ENCODE measurements around the gene PRDM16. TPM values are rescaled to one million over a fixed set of nuclear protein-coding genes. Genes with fewer than 3 reads are reported as not detected.
A peak's percentile ranks its signal among the peaks of the same experiment; 100 is the strongest.

PRDM16 gene
- total RNA-seq, 1 experiment from 2014 or later: 0.69 TPM

DNA sequence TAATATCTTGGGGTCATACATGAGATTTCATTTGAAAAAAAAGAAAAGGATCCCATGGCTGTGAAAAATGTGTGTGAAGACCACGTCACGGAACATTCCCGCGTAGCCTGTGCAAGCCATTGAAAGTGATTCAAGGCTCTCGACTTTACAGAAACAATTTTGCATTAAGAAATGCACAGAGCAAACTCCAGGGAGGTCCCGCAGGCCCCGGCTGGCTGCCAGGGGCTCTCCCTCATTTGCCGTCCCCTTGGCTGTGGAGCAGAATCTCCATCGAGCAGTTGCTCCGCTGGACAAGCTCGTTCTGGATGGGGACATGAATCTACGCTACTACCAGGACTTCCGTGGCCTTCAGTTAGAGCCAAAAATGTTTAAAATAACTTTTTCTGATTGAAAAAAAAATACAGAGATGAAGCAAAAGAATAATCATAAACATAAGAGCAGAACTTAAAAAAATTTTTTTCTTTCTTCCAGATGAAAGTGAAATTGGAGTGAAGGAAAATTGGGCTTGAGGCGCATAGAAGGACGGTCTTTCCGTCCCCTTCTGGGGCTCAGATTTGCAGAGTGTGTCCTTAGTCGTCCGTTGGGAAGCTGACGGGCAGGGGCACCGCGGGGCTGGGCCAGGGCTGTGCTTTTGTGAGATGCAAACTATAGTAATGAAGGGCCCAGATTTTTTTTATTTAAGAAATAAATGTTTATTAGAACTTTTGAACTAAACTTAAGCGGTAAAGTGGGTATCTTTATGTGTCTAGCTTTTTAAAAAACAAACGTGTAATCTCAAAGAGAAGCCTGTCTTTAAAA lies 317.4 kb downstream of the PRDM16 start:
- no peak for DNase-seq
- Histone ChIP-seq H3K27me3 (ENCODE audit: control insufficient read depth, insufficient read depth, low read length) (no peaks in the 10 kb centered on the region; the same call in 1 of the 2 replicates), H3K4me3 (ENCODE audit: insufficient read depth, low read depth, low read length) (no peak overlapping the region), H3K36me3 (replicated peaks; ENCODE audit: control insufficient read depth, insufficient read depth, low read length) (no peaks in the 10 kb centered on the region)

DNA sequence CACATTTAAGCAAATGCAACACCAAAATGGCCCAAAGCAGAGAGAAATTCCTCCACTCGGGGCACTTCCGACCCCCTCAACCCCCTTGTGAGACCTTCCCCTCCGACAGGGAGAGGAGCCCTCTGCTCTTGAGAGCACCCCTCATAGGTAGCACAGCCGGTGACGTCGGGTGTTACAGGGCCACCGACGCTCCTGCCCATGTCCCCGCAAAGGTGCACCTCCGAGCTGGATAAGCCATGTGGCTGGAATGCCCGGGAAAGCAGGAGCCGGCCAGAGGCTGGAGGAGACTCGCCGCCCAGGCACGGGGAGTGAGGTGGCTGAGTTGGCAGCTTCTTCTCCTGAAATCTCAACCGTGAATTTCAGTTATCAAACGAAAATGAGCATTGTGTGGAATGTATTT lies 318.4 kb downstream of the PRDM16 start:
- H3K36me3 ChIP-seq (replicated peaks; ENCODE audit: control insufficient read depth, insufficient read depth, low read length): no peaks in the 10 kb centered on the region
- DNase-seq: no peak
- peaks cover 6% of the 10 kb centered on the region; the same call in 1 of the 2 replicates for H3K27me3 ChIP-seq (ENCODE audit: control insufficient read depth, insufficient read depth, low read length)
- H3K4me3 ChIP-seq (ENCODE audit: insufficient read depth, low read depth, low read length): no peak overlapping the region

DNA sequence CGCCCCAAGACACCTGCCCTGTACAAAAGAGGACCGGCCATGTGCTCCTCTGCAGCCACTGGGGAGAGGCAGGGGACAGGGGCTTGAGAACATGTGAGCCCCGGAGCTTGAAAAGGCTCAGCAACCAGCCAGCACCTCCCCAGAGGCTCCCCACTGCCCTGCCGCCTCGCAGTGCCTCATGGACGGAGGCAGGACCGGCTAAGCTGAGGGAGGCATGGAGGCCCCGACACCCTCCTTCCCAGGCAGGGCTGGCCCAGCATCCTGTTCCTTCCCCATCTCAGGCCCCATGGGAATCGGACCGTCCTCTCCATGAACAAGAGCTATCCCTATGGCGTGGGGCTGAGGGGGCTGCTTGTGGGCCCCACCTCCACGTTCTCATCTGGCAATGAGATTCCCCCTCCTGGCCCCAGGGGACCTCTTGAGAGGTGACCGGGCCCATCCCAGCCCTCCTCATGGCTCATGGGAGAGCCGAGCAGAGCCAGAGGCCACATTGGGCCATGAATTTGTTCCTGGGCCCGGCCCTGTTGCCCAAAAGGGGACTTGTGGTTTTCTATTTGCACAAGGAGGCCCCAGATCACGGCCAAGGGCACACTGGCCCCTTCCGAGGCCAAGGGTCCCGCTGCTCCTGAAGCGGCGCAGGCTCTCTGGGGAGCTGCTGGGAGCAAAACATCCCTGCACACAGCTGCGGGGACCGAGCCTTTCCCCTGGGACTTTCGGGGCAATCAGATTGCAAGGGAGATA lies 320.3 kb downstream of the PRDM16 start:
- Histone ChIP-seq H3K27me3 (ENCODE audit: control insufficient read depth, insufficient read depth, low read length) (peaks cover 17% of the 10 kb centered on the region; the same call in 1 of the 2 replicates), H3K4me3 (ENCODE audit: insufficient read depth, low read depth, low read length) (no peak overlapping the region), H3K36me3 (replicated peaks; ENCODE audit: control insufficient read depth, insufficient read depth, low read length) (no peaks in the 10 kb centered on the region)
- DNase-seq: no peak

DNA sequence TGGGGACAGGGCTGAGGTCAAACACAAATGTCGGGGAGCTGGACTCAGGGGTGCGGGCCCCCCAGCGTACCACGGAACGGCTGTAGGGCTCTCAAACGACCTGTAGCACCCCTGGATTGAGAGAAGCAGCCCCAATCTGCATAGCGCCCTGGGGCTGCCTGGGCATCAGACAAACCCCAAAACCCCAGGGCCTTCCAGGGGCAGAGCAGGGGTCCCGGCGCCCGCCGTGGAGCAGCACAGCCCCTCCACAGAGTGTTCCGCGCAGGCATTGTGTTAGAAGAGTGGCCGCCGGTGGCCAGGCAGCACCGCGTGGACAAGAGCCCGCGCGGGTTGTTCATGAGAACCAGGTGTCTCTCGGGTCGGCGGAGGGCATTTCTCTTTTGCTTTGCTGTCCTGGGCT lies 321.3 kb downstream of the PRDM16 start:
- Histone ChIP-seq H3K27me3 (ENCODE audit: control insufficient read depth, insufficient read depth, low read length) (peaks cover 17% of the 10 kb centered on the region; the same call in 1 of the 2 replicates), H3K4me3 (ENCODE audit: insufficient read depth, low read depth, low read length) (no peak overlapping the region), H3K36me3 (replicated peaks; ENCODE audit: control insufficient read depth, insufficient read depth, low read length) (no peaks in the 10 kb centered on the region)
- no peak for DNase-seq

DNA sequence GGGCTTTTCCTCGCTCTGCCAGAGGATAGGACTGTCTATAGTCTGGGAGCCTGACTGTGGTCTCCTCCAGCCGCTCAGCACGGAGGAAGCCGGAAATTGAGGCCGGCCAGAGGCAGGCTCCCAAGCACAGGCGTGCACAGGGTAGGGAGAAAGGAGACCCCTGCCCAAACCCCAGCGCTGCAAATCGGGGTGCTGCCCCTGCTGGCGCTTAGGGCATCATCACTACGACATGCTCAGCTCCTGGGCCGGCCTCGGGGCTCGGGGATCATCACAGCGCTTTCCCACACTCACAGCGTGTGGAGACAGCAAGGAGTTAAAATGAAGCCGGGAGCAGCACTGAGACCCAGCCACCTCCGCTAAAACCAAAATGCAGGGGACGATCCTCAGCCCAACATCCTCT lies 322.7 kb downstream of the PRDM16 start:
- Histone ChIP-seq H3K27me3 (ENCODE audit: control insufficient read depth, insufficient read depth, low read length) (peaks cover 17% of the 10 kb centered on the region; the same call in 1 of the 2 replicates), H3K4me3 (ENCODE audit: insufficient read depth, low read depth, low read length) (no peak overlapping the region), H3K36me3 (replicated peaks; ENCODE audit: control insufficient read depth, insufficient read depth, low read length) (no peaks in the 10 kb centered on the region)
- peak; percentile 85 for DNase-seq

DNA sequence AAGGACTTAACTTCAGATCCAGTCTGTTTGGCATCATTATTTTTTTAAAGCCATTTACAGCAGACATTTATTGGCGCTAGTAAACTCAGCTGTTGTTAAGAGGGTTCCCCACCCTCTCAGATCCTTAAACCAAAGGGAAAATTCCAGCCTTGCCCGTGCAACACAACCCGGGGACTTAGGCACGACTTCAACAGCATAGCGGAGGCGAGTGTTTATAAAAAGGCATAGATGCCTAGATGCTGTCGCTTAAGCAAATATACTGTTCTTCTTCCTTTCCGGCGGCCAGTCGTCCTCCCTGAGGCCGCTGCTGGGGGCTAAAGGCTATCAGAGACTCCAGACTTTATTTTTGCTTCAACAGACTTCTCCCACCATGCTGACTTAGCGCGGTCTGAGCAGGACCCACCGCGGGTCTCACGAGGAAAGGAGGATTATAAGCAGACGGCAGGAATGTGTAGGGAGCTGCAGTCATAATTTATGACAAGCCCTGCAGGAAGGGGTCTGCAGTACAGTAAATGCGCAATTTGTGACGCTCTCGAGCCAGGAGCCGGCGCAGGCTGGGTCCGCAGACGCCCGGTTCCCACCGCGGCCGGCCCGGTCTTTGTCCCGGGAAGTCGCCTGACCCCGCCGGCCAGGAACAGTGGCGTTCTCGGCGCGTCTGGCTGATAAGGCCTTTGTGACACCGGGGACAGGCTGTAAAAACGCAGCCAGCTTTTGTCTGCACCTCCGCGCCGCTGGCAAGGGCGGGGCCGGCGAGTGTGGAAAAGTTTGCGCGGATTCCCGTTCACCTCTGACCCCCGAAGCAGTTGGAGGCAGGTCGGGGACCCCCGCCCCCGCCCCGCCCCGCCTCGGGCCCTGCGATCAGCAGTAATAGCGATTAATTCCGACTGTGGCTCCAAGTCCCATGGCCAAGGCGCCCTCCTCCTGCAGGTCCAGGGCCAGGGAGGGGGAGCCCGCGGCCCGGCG lies 324.3 kb downstream of the PRDM16 start:
- Histone ChIP-seq H3K27me3 (ENCODE audit: control insufficient read depth, insufficient read depth, low read length) (peaks cover 17% of the 10 kb centered on the region; the same call in 1 of the 2 replicates), H3K4me3 (ENCODE audit: insufficient read depth, low read depth, low read length) (peak overlapping the region; percentile 28; the same call in 1 of the 2 replicates), H3K36me3 (replicated peaks; ENCODE audit: control insufficient read depth, insufficient read depth, low read length) (no peaks in the 10 kb centered on the region)
- DNase-seq: peak; percentile 89

DNA sequence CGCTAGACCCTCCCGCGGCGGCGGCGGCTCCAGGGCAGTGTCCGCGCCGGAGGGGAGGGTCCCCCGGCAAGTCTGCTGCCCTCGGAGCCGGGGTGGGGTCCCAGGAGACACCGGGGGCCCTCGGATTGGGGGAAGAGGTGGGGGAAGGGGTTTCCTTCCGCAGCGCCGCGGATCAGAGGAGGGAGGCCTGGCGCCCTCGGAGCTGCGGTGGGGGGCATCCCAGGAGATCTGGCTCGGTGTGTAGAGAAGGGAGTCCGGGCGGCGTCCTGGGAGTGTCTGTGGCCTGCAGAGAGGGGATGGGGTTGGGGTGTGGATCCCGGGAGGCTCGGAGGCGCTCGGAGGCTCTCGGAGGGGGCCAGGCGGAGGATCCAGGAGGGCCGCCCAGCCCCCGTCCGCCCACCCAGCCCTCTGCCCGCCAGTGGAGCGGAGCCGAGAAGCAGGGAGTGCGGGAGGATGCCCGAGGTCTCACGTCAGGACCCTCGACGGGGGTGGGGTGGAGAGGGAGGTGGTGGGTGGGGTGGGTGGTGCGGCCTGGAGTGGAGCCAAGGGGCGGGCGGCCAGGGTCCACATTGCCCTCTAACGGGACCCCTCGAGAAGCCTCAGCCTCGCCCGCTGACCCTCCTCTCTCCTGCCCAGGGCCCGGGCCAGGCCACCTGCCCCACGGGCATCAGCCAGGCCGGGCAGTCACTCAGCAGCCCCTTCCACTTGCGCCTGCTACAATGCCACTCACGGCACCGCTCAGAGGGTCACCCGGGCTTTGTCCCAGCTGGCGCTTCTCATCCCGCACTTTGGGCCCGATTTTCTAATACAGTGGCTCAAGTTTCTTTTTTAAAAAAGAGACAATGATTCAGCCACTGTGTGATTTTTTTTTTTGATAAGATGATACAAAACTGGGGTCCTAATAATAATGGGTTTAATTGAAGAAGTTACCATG lies 325.3 kb downstream of the PRDM16 start:
- peak overlapping the region; percentile 28; the same call in 1 of the 2 replicates for H3K4me3 ChIP-seq (ENCODE audit: insufficient read depth, low read depth, low read length)
- peak; percentile 72 for DNase-seq

DNA sequence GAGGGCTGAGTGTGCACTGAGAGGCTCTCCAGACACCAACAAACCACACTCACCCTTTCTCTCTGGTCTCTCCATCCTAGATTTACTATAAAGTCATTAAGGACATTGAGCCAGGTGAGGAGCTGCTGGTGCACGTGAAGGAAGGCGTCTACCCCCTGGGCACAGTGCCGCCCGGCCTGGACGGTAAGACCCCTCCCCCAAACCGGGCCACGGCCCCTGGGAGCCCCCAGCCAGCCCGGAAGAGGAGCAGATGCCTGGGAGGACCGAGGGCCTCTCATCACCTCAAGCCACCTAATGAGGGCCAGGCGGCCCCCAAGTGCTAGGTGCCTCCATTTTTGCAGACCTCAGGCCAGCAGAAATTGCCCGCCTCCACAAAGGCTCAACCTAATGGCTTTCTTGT lies 327.4 kb downstream of the PRDM16 start:
- Histone ChIP-seq H3K27me3 (ENCODE audit: control insufficient read depth, insufficient read depth, low read length) (peaks cover 17% of the 10 kb centered on the region; the same call in 1 of the 2 replicates), H3K36me3 (replicated peaks; ENCODE audit: control insufficient read depth, insufficient read depth, low read length) (no peaks in the 10 kb centered on the region), H3K4me3 (ENCODE audit: insufficient read depth, low read depth, low read length) (no peak overlapping the region)
- no peak for DNase-seq

More for the DNA sequence above, 325.3 kb downstream of the PRDM16 start:
- H3K36me3 ChIP-seq (replicated peaks; ENCODE audit: control insufficient read depth, insufficient read depth, low read length): no peaks in the 10 kb centered on the region
- peaks cover 17% of the 10 kb centered on the region; the same call in 1 of the 2 replicates for H3K27me3 ChIP-seq (ENCODE audit: control insufficient read depth, insufficient read depth, low read length)

DNA sequence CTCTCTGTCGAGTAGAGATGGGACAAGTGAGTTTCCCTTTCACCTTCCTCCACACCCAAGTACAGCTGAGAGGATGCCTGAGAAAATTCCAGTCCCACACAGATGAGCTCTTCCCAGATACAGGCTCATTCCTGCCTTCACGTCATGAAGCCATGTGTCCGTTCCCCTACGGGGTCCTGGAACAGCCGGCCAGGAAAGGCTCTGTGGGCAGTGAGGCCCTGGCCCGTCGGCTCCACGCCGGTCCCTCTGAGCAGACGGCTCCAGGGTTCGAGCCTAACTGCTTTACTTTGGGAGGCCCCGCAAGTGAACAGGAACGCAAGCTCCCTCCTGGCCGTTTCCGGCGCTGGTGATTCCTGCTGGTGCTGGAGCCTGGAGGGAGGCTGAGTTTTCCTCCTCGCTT lies 328.3 kb downstream of the PRDM16 start:
- no peaks in the 10 kb centered on the region for H3K36me3 ChIP-seq (replicated peaks; ENCODE audit: control insufficient read depth, insufficient read depth, low read length)
- no peak for DNase-seq
- H3K4me3 ChIP-seq (ENCODE audit: insufficient read depth, low read depth, low read length): no peak overlapping the region
- peaks cover 10% of the 10 kb centered on the region; the same call in 1 of the 2 replicates for H3K27me3 ChIP-seq (ENCODE audit: control insufficient read depth, insufficient read depth, low read length)

DNA sequence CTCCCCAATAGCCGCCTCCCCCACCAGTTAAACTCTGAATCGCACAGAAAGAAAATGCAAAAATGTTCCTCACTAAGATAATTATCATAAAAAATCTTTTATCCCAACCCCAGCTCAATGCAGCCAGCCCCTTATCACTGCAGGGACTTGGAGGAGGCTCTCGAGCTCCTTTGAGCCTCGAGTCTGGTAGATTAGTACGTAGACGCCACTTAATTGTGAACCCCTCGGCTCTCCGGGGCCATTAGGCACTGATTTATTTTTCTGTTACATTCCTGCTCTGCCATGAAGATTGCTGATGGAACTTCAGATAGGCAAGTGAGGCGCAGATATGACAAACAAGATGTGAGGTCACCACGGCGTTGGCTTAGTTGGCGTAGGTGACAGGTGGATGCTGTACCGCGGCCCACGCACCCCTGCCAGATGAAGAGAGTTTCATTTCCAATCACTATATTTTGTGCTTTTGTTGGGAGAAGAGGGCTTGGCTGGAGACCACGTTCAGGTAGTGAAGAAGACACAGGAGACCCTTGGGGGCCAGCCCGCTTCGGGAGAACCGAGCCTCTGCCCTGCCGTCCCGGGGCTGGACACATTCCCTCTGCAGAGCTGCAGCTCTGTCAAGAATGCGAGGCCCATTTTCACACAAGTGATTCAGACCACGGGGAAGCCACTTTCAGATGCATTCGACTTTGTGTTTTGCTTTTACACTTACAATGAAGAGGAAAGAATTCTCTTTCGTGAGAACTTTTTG lies 329.6 kb downstream of the PRDM16 start:
- Histone ChIP-seq H3K27me3 (ENCODE audit: control insufficient read depth, insufficient read depth, low read length) (no peaks in the 10 kb centered on the region; the same call in 1 of the 2 replicates), H3K4me3 (ENCODE audit: insufficient read depth, low read depth, low read length) (no peak overlapping the region), H3K36me3 (replicated peaks; ENCODE audit: control insufficient read depth, insufficient read depth, low read length) (no peaks in the 10 kb centered on the region)

DNA sequence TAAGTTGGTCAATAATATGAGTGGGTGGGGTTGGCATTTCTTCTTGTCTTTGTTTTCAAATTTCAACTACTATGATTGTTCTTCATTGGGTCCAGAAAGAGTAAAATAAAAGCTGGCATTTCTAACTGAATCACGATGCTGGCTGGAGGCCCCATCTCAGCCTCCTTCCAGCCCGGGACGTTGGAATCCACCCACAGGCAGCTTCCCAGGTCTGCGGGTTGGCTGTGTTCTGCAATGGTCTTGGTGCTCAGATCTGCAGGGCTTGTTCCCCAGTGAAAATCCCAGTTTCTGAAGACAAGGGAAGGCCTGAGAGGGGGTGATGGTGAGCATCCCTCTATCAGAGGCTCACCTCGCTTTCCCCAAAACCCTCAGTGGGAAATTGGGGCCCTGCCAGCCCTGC lies 330.7 kb downstream of the PRDM16 start:
- no peak for DNase-seq
- H3K27me3 ChIP-seq (ENCODE audit: control insufficient read depth, insufficient read depth, low read length): no peaks in the 10 kb centered on the region; the same call in 1 of the 2 replicates

More for the DNA sequence above, 329.6 kb downstream of the PRDM16 start:
- no peak for DNase-seq

DNA sequence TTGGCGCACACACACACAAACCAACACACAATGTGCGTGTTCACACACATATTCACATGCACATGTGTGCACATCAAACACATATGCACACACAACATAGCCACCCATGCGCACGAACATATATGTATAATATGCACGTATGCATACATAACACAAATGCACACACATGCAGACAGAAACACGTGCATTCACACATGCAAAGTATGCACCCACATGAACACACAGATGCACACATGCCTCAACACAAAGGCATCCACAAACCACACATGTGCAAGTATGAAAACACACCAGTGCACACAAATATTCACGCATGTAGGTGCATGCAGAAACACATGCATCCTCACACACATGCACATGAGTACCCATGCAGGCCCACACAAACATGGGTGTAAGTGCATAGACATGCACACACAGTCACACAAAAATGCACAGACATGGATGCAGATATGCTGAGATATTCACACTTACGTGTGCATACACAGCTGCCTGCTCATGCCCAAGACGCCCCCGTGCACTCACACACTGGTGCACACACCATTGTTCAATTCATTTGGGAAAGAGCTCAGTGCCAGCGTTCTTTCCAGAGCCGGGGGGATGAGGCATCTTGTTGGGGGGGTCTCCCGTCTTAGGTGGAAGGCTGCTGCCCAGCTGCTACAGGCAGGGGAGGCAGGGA lies 332.7 kb downstream of the PRDM16 start:
- Histone ChIP-seq H3K4me3 (ENCODE audit: insufficient read depth, low read depth, low read length) (no peak overlapping the region), H3K36me3 (replicated peaks; ENCODE audit: control insufficient read depth, insufficient read depth, low read length) (no peaks in the 10 kb centered on the region), H3K27me3 (ENCODE audit: control insufficient read depth, insufficient read depth, low read length) (no peaks in the 10 kb centered on the region)
- no peak for DNase-seq

More for the DNA sequence above, 330.7 kb downstream of the PRDM16 start:
- no peaks in the 10 kb centered on the region for H3K36me3 ChIP-seq (replicated peaks; ENCODE audit: control insufficient read depth, insufficient read depth, low read length)
- H3K4me3 ChIP-seq (ENCODE audit: insufficient read depth, low read depth, low read length): no peak overlapping the region

All from H7 (cell line).